Uterus (tissue), 2 donors: Measurements from ENCODE around the gene CTDSP1.

Experiments used
- CTCF ChIP-seq, 4 experiments: fragments of 200-600 bp in 2 of 4; fragments of 450-650 bp in 2 of 4; sonication (generic) in 2 of 4; IDR thresholded peaks; one replicate each; pipeline ENCODE4 v1.5.1; 2016 to 2019; ENCODE audit warnings: antibody characterized with exemption in 4 of 4, mild to moderate bottlenecking in 2 of 4, moderate library complexity in 1 of 4
- POLR2A ChIP-seq, 2 donors: fragments of 450-650 bp; IDR thresholded peaks; one replicate each; pipeline ENCODE4 v1.6.1; 2016; ENCODE audit warnings: antibody characterized with exemption in 2 of 2, mild to moderate bottlenecking in 1 of 2, moderate library complexity in 1 of 2

GRCh38 chr2:218422403-218423086 lies 22.9 kb downstream of the CTDSP1 start:
- TF ChIP-seq CTCF (IDR thresholded peaks at IDR 0.05), result no peak
- TF ChIP-seq POLR2A (IDR thresholded peaks at IDR 0.05), result no peak
